WTC11 (cell line): Measurements from ENCODE around the gene FAAP24. TPM values are rescaled to one million over a fixed set of nuclear protein-coding genes. Genes with fewer than 3 reads are reported as not detected.
"Not testable (repeated sequence)": the region's sequence is repeated elsewhere in the genome, so short reads cannot be mapped to it uniquely, and the experiment has no call there.

Experiments
- ATAC-seq: fragments of 200-7000 bp; cut with Tn5 transposase; 2 replicates; pipeline ENCODE4 v1.10.0; 2021; ENCODE audit warnings: mild to moderate bottlenecking, moderate library complexity
- CTCF ChIA-PET: fragments of 300-600 bp; sonication (Branson Sonifier 250); formaldehyde crosslinking; loops from one replicate; lab custom pipeline; 2021; ENCODE audit warnings: antibody characterized with exemption; lab: Charles Lee
- POLR2A ChIA-PET: fragments of 350-600 bp; sonication (Branson Sonifier 250); formaldehyde crosslinking; loops from one replicate; lab custom pipeline; 2021; ENCODE audit warnings: antibody characterized with exemption; lab: Charles Lee
- DNase-seq: peaks from one replicate; pipeline ENCODE4 v3.0.0; 2021; ENCODE audit warnings: low spot score
- H3K27ac Mint-ChIP-seq: 2 replicates; pipeline ENCODE4 v1.8.0; 2021; ENCODE audit warnings: mixed read lengths
- H3K27me3 Mint-ChIP-seq: 2 replicates; pipeline ENCODE4 v1.8.0; 2021; ENCODE audit warnings: low read depth, mild to moderate bottlenecking, moderate library complexity, mixed read lengths
- H3K36me3 Mint-ChIP-seq: 2 replicates; pipeline ENCODE4 v1.8.0; 2021; ENCODE audit warnings: mixed read lengths
- H3K4me1 Mint-ChIP-seq: 2 replicates; pipeline ENCODE4 v1.8.0; 2022; ENCODE audit warnings: mixed read lengths
- H3K4me3 Mint-ChIP-seq: 2 replicates; pipeline ENCODE4 v1.8.0; 2021; ENCODE audit warnings: mild to moderate bottlenecking, moderate library complexity, mixed read lengths
- H3K9me3 Mint-ChIP-seq: 2 replicates; pipeline ENCODE4 v1.8.0; 2021; ENCODE audit warnings: mixed read lengths
- ARID4B ChIP-seq: sonication (generic); formaldehyde crosslinking; IDR thresholded peaks from 2 replicates; pipeline ENCODE4 v1.8.0; 2023; ENCODE audit warnings: missing genetic modification reagents, mild to moderate bottlenecking, borderline replicate concordance
- ATF1 ChIP-seq: sonication (generic); formaldehyde crosslinking; IDR thresholded peaks from 2 replicates; pipeline ENCODE4 v1.8.1; 2023; ENCODE audit warnings: mild to moderate bottlenecking, moderate library complexity, missing genetic modification reagents
- ATF2 ChIP-seq: sonication (generic); formaldehyde crosslinking; IDR thresholded peaks from 2 replicates; pipeline ENCODE4 v1.8.1; 2022; ENCODE audit warnings: low read depth, missing genetic modification reagents, borderline replicate concordance
- CREB1 ChIP-seq: sonication (generic); formaldehyde crosslinking; IDR thresholded peaks from 2 replicates; pipeline ENCODE4 v1.8.0; 2023; ENCODE audit warnings: mild to moderate bottlenecking, missing genetic modification reagents
- ERG ChIP-seq: fragments of 250-450 bp; sonication (Bioruptor Pico); IDR thresholded peaks from 2 replicates; pipeline ENCODE4 v1.8.0; 2021; ENCODE audit warnings: mild to moderate bottlenecking
- FOXJ3 ChIP-seq: sonication (generic); formaldehyde crosslinking; IDR thresholded peaks from 2 replicates; pipeline ENCODE4 v1.9.0; 2021; ENCODE audit warnings: missing genetic modification reagents, mild to moderate bottlenecking, borderline replicate concordance
- KAT7 ChIP-seq: sonication (generic); formaldehyde crosslinking; IDR thresholded peaks from 2 replicates; pipeline ENCODE4 v1.8.1; 2023; ENCODE audit warnings: missing genetic modification reagents, mild to moderate bottlenecking, borderline replicate concordance
- MYBL2 ChIP-seq: sonication (generic); formaldehyde crosslinking; IDR thresholded peaks from 2 replicates; pipeline ENCODE4 v1.8.1; 2023; ENCODE audit warnings: mild to moderate bottlenecking, moderate library complexity, missing genetic modification reagents
- NR1H2 ChIP-seq: sonication (generic); formaldehyde crosslinking; IDR thresholded peaks from 2 replicates; pipeline ENCODE4 v1.9.0; 2021; ENCODE audit warnings: mild to moderate bottlenecking, moderate library complexity, missing genetic modification reagents
- NR3C1 ChIP-seq: sonication (generic); formaldehyde crosslinking; conservative IDR thresholded peaks from 2 replicates; pipeline ENCODE4 v1.8.1; 2023; ENCODE audit warnings: low read depth, mild to moderate bottlenecking, missing genetic modification reagents
- OVOL2 ChIP-seq: fragments of 250-450 bp; sonication (Bioruptor Pico); IDR thresholded peaks from 2 replicates; pipeline ENCODE4 v1.9.0; 2021; ENCODE audit warnings: mild to moderate bottlenecking, borderline replicate concordance
- TEAD4 ChIP-seq: sonication (generic); formaldehyde crosslinking; IDR thresholded peaks from 2 replicates; pipeline ENCODE4 v1.8.0; 2022; ENCODE audit warnings: mild to moderate bottlenecking, missing genetic modification reagents
- TP53 ChIP-seq: sonication (generic); formaldehyde crosslinking; IDR thresholded peaks from 2 replicates; pipeline ENCODE4 v1.8.1; 2023; ENCODE audit warnings: mild to moderate bottlenecking, missing genetic modification reagents
- ZNF219 ChIP-seq: sonication (generic); formaldehyde crosslinking; IDR thresholded peaks from 2 replicates; pipeline ENCODE4 v1.8.0; 2023; ENCODE audit warnings: missing genetic modification reagents, mild to moderate bottlenecking, borderline replicate concordance
- ZNF232 ChIP-seq: sonication (generic); formaldehyde crosslinking; IDR thresholded peaks from 2 replicates; pipeline ENCODE4 v1.8.0; 2022; ENCODE audit warnings: mild to moderate bottlenecking, missing genetic modification reagents
- ZNF263 ChIP-seq: sonication (generic); formaldehyde crosslinking; IDR thresholded peaks from 2 replicates; pipeline ENCODE4 v1.8.1; 2022; ENCODE audit warnings: low read depth, mild to moderate bottlenecking, moderate library complexity, missing genetic modification reagents
- total RNA-seq: library from RNA; stranded (reverse); gene quantifications from 3 replicates; pipeline ENCODE4 v1.2.3, GENCODE V29; 2021
- TF ChIP-seq, protein P1 (sequence below): sonication (generic); formaldehyde crosslinking; IDR thresholded peaks from 2 replicates; pipeline ENCODE4 v1.8.0; 2022; ENCODE audit warnings: mild to moderate bottlenecking, missing genetic modification reagents
- TF ChIP-seq, protein P2 (sequence below): fragments of 250-450 bp; sonication (Bioruptor Pico); IDR thresholded peaks from 2 replicates; pipeline ENCODE4 v2.1.2; 2022; ENCODE audit warnings: mild to moderate bottlenecking, moderate library complexity
- TF ChIP-seq, protein P3 (sequence below): sonication (generic); formaldehyde crosslinking; IDR thresholded peaks from 2 replicates; pipeline ENCODE4 v1.8.1; 2023; ENCODE audit warnings: mild to moderate bottlenecking, moderate library complexity, missing genetic modification reagents

Gene FAAP24
- total RNA-seq, 1 experiment from 2014 or later, result 5.3 TPM

- TF ChIP-seq, protein P1, sequence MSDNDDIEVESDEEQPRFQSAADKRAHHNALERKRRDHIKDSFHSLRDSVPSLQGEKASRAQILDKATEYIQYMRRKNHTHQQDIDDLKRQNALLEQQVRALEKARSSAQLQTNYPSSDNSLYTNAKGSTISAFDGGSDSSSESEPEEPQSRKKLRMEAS (CRISPR knock-in tag), result no peak
- TF ChIP-seq ZNF219 (CRISPR knock-in tag) (no peak), ATF1 (CRISPR knock-in tag) (no peak), OVOL2 (CRISPR knock-in tag) (no peak), CREB1 (CRISPR knock-in tag) (no peak), ARID4B (no peak), KAT7 (CRISPR knock-in tag) (no peak), ATF2 (CRISPR knock-in tag) (no peak), FOXJ3 (no peak)
- TF ChIP-seq, protein P2, sequence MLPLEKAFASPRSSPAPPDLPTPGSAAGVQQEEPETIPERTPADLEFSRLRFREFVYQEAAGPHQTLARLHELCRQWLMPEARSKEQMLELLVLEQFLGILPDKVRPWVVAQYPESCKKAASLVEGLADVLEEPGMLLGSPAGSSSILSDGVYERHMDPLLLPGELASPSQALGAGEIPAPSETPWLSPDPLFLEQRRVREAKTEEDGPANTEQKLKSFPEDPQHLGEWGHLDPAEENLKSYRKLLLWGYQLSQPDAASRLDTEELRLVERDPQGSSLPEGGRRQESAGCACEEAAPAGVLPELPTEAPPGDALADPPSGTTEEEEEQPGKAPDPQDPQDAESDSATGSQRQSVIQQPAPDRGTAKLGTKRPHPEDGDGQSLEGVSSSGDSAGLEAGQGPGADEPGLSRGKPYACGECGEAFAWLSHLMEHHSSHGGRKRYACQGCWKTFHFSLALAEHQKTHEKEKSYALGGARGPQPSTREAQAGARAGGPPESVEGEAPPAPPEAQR (CRISPR knock-in tag), result no peak
These were observed 28.9 kb downstream of the FAAP24 start (continued) for GRCh38 chr19:33000910-33001309.

DNA sequence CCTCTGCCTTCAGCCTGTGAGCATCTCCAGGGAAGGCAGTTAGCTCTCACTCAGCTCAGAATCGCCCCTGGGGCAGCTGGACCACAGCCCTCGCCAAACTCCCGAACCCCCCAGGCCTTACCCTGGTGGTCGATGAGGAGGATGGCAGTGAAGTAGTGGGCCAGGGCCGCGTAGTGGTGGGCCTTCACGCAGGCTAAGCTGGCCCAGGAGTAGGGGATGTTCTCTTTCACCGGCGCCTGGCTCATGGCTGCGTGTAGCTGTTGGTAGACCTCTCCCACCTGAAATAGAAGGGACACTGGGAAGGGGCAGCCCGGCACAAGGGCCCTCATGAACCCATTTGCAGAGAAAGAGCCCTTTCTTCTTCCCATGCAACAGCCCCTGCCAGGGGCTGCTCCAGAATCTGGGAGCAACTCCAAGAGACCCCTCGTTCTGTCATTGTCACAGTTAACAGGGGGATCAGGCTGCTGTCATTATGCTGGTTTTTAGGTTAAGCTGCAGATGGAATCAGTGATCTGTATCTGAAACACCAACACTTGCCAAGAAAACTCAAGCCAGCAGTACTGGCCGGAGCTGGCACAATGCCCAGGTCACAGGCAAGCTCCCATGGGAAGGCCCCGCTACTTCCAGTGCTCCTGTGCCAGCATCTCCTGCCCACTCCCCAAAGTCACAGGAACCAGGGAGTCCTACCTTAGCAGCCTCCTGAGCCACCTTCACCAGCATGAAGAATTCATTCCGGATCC is 30.3 kb downstream of the FAAP24 start:
- H3K9me3 Mint-ChIP-seq, H3K27ac Mint-ChIP-seq, ATAC-seq, CTCF ChIA-PET, POLR2A ChIA-PET, H3K4me3 Mint-ChIP-seq, DNase-seq, H3K27me3 Mint-ChIP-seq: not testable (repeated sequence)
- peaks cover 42% of the 10 kb centered on the region for H3K36me3 Mint-ChIP-seq
- H3K4me1 Mint-ChIP-seq, result peaks cover 11% of the 10 kb centered on the region

DNA sequence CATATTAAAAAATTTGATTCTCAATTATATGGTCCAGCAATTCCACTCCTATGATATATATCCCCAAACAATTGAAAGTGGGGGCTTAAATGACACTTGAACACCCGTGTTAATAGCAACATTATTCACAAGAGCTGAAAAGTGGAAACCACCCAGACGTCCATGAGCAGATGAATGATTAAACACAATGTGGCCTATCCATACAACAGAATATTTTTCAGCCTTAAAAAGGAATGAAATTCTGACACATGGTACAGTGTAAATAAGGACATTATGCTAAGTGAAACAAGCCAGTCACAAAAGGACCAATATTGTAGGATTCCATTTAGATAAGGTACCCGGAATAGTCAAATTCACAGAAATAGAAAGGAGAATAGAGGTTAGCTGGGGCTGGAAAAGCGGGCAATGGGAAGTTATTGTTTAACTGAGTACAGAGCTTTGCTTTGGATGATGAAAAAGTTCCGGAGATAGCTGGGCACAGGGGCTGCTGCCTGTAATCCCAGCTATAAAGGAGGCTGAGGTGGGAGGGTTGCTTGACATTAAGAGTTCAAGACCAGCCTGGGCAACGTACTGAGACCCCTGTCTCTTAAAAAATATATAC is 31.5 kb downstream of the FAAP24 start:
- POLR2A ChIA-PET, DNase-seq, H3K4me3 Mint-ChIP-seq, CTCF ChIA-PET, H3K27me3 Mint-ChIP-seq, H3K9me3 Mint-ChIP-seq, ATAC-seq: not testable (repeated sequence)
- 0 out of 2 replicates have a peak overlapping the region, but pooled peaks have one; percentile 19 for H3K27ac Mint-ChIP-seq
- H3K4me1 Mint-ChIP-seq, result peaks cover 11% of the 10 kb centered on the region
- peaks cover 38% of the 10 kb centered on the region for H3K36me3 Mint-ChIP-seq

DNA sequence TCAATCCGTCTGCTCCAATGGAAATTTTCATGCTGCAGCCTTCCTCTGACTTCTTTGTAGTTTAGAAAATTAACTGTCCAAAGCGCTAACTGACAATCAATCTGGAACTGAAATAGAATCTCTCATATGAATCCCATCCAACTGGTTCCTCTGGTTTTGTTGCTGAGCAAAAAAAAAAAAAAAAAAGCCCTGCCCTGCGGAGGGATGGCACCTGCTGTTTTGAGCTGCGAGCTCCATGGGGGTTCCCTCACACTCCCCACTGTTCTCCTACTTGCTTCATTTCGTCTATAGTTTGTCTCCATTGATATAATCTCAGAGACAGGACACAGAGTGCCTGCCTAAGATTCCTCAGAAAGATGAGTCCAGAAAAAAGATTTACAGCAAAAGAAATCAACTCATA is 33.4 kb downstream of the FAAP24 start:
- peaks cover 42% of the 10 kb centered on the region for H3K36me3 Mint-ChIP-seq
- ATAC-seq, result no peak
- ChIA-PET POLR2A (no interaction called here), CTCF (interaction anchor here (0.6 to 1.7 kb wide), 4 partner anchors 17 to 349 kb away, joined by 3 to 8 read pairs (median 3); no protein-coding TSS in a partner anchor)
- H3K4me1 Mint-ChIP-seq, result peaks cover 11% of the 10 kb centered on the region
- H3K4me3 Mint-ChIP-seq, result peak overlapping the region; percentile 23
- no peaks in the 10 kb centered on the region for H3K9me3 Mint-ChIP-seq
- peak overlapping the region; percentile 57; the same call in 1 of the 2 replicates for H3K27ac Mint-ChIP-seq
- DNase-seq, result no peak
- H3K27me3 Mint-ChIP-seq, result no peaks in the 10 kb centered on the region
- TF ChIP-seq ERG (CRISPR knock-in tag) (no peak), MYBL2 (CRISPR knock-in tag) (no peak), NR1H2 (CRISPR knock-in tag) (no peak), TP53 (CRISPR knock-in tag) (no peak), ZNF263 (CRISPR knock-in tag) (no peak), NR3C1 (CRISPR knock-in tag) (no peak), TEAD4 (no peak), CREB1 (CRISPR knock-in tag) (no peak), ZNF232 (no peak)
- TF ChIP-seq, protein P3, sequence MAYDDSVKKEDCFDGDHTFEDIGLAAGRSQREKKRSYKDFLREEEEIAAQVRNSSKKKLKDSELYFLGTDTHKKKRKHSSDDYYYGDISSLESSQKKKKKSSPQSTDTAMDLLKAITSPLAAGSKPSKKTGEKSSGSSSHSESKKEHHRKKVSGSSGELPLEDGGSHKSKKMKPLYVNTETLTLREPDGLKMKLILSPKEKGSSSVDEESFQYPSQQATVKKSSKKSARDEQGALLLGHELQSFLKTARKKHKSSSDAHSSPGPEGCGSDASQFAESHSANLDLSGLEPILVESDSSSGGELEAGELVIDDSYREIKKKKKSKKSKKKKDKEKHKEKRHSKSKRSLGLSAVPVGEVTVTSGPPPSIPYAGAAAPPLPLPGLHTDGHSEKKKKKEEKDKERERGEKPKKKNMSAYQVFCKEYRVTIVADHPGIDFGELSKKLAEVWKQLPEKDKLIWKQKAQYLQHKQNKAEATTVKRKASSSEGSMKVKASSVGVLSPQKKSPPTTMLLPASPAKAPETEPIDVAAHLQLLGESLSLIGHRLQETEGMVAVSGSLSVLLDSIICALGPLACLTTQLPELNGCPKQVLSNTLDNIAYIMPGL (CRISPR knock-in tag), result no peak
